Measurements from ENCODE around the gene USP28.

GRCh38 chr11:113849713-113850112 lies 25.7 kb downstream of the USP28 start:
- TF ChIP-seq GATA2 (IDR thresholded peaks at IDR 0.05; ENCODE audit: low read depth, low read length): no peak
- TF ChIP-seq GATA3 (IDR thresholded peaks at IDR 0.05; ENCODE audit: low read depth, low read length): no peak

Data from SH-SY5Y (cell line).